HepG2 (cell line): ENCODE measurements around the gene RNASE11. TPM values are rescaled to one million over a fixed set of nuclear protein-coding genes. Genes with fewer than 3 reads are reported as not detected.
A peak's percentile ranks its signal among the peaks of the same experiment; 100 is the strongest.

Experiments
- ATAC-seq: fragments of 200-7000 bp; cut with Tn5 transposase; 3 replicates; pipeline ENCODE4 v1.9.1; 2020; ENCODE audit warnings: mild to moderate bottlenecking, moderate library complexity
- BruUV-seq: library from RNA; stranded (reverse); fragments of 400-500 nt; replicated peaks from 2 replicates; lab custom pipeline; 2021; lab: Mats Ljungman, UMichigan
- CTCF ChIA-PET: fragments of 300-600 bp; formaldehyde crosslinking; extraction: SDS; loops from one replicate; lab custom pipeline; 2021; ENCODE audit warnings: low total read pairs, inconsistent platforms, low intra/inter-chr PET ratio; lab: Yijun Ruan, JAX
- POLR2A ChIA-PET: fragments of 350-600 bp; sonication (Branson Sonifier 250); formaldehyde crosslinking; loops from one replicate; lab custom pipeline; 2020; ENCODE audit warnings: antibody characterized with exemption, inconsistent platforms; lab: Yijun Ruan, JAX
- DNase-seq: peaks from one replicate; pipeline ENCODE4 v3.0.0-alpha.2; 2015; ENCODE audit warnings: low spot score
- FAIRE-seq: peaks from 3 replicates; lab custom pipeline; 2011; peaks lifted over from hg19 to GRCh38; lab: Jason Lieb, UNC
- H2AFZ ChIP-seq: one replicate; pipeline ENCODE4 v1.6.1; 2011; ENCODE audit warnings: low read length, inconsistent platforms
- H3K27ac ChIP-seq: fragments of 300-600 bp; 3 replicates; pipeline ENCODE4 v1.8.0; 2011; ENCODE audit warnings: mixed run types, mild to moderate bottlenecking, mixed read lengths, low read length, inconsistent platforms; ENCODE audit not compliant: insufficient read depth; ENCODE audit errors: extremely low read length
- H3K27me3 ChIP-seq, 2 experiments: fragments of 200-600 bp in 1 of 2; 2 replicates in 1 of 2; 3 replicates in 1 of 2; pipeline versions ENCODE4 v1.6.0 to v1.8.0; 2011; ENCODE audit warnings: low read length in 2 of 2, mild to moderate bottlenecking in 2 of 2, moderate library complexity in 2 of 2, inconsistent platforms in 1 of 2; ENCODE audit not compliant: insufficient read depth in 2 of 2, control insufficient read depth in 1 of 2
- H3K36me3 ChIP-seq, 2 experiments: fragments of 200-600 bp in 1 of 2; replicated peaks in 1 of 2; 2 replicates in 1 of 2; 3 replicates in 1 of 2; pipeline versions ENCODE4 v1.5.1 to v1.8.0; 2011; ENCODE audit warnings: low read length in 2 of 2, inconsistent platforms in 1 of 2; ENCODE audit not compliant: insufficient read depth in 2 of 2, control insufficient read depth in 1 of 2
- H3K4me1 ChIP-seq: 2 replicates; pipeline ENCODE4 v1.5.1; 2012; ENCODE audit warnings: low read length, inconsistent platforms; ENCODE audit not compliant: insufficient read depth
- H3K4me2 ChIP-seq: 2 replicates; pipeline ENCODE4 v1.6.0; 2011; ENCODE audit warnings: low read depth, low read length, inconsistent platforms
- H3K4me3 ChIP-seq, 3 experiments: fragments of 200-600 bp in 1 of 3; sonication (generic), shearing (Covaris generic) in 1 of 3; replicated peaks in 1 of 3; 2 replicates each; pipeline ENCODE4 v1.5.1; 2011 to 2016; ENCODE audit warnings: low read length in 3 of 3, inconsistent platforms in 2 of 3, low read depth in 2 of 3, mild to moderate bottlenecking in 2 of 3, control low read depth in 1 of 3, mixed read lengths in 1 of 3; ENCODE audit not compliant: insufficient read depth in 1 of 3
- H3K79me2 ChIP-seq: one replicate; pipeline ENCODE4 v1.6.1; 2011; ENCODE audit warnings: low read length, inconsistent platforms; ENCODE audit not compliant: insufficient read depth
- H3K9ac ChIP-seq: 2 replicates; pipeline ENCODE4 v1.6.0; 2011; ENCODE audit warnings: mild to moderate bottlenecking, low read depth, low read length, inconsistent platforms; ENCODE audit not compliant: insufficient read depth
- H3K9me3 ChIP-seq: 2 replicates; pipeline ENCODE4 v1.5.1; 2012; ENCODE audit warnings: mild to moderate bottlenecking, low read length
- H4K20me1 ChIP-seq: 2 replicates; pipeline ENCODE4 v1.6.0; 2011; ENCODE audit warnings: inconsistent platforms, mild to moderate bottlenecking, low read length, moderate library complexity; ENCODE audit not compliant: insufficient read depth
- EED ChIP-seq: sonication (generic); formaldehyde crosslinking; IDR thresholded peaks from 2 replicates; pipeline ENCODE4 v1.5.0; 2020; ENCODE audit warnings: mild to moderate bottlenecking, missing genetic modification reagents
- MXD4 ChIP-seq: IDR thresholded peaks from 2 replicates; pipeline ENCODE4 v1.6.1; 2016; ENCODE audit warnings: mild to moderate bottlenecking, missing biosample characterization, missing genetic modification reagents
- MXI1 ChIP-seq: IDR thresholded peaks from 3 replicates; pipeline ENCODE4 v1.6.1; 2012; ENCODE audit warnings: low read depth, low read length, inconsistent platforms, borderline replicate concordance
- PHF21A ChIP-seq: sonication (generic); formaldehyde crosslinking; IDR thresholded peaks from 2 replicates; pipeline ENCODE4 v1.5.0; 2020; ENCODE audit warnings: mild to moderate bottlenecking, missing genetic modification reagents
- PTBP1 ChIP-seq: fragments of 200-400 bp; formaldehyde crosslinking; IDR thresholded peaks from 2 replicates; pipeline ENCODE4 v1.6.1; 2018; ENCODE audit warnings: low read length, low read depth; ENCODE audit not compliant: poor library complexity, severe bottlenecking
- RFXAP ChIP-seq: sonication (generic); formaldehyde crosslinking; IDR thresholded peaks from 2 replicates; pipeline ENCODE4 v1.4.0; 2020; ENCODE audit warnings: missing genetic modification reagents, borderline replicate concordance
- SUZ12 ChIP-seq: fragments of 150-350 bp; IDR thresholded peaks from 2 replicates; pipeline ENCODE4 v1.6.1; 2014; ENCODE audit warnings: low read depth, low read length
- TCF7L2 ChIP-seq: IDR thresholded peaks from 2 replicates; pipeline ENCODE4 v1.6.1; 2011; ENCODE audit warnings: mild to moderate bottlenecking, low read depth, low read length, moderate library complexity
- TEAD3 ChIP-seq: optimal IDR thresholded peaks from 2 replicates; pipeline ENCODE3; 2016; ENCODE audit warnings: borderline replicate concordance
- WIZ ChIP-seq: sonication (generic); formaldehyde crosslinking; IDR thresholded peaks from 2 replicates; pipeline ENCODE4 v1.5.1; 2020; ENCODE audit warnings: mild to moderate bottlenecking, missing genetic modification reagents
- ZBTB21 ChIP-seq: sonication (generic); formaldehyde crosslinking; IDR thresholded peaks from 2 replicates; pipeline ENCODE4 v1.4.0; 2020; ENCODE audit warnings: missing genetic modification reagents
- ZBTB44 ChIP-seq: sonication (generic); formaldehyde crosslinking; IDR thresholded peaks from 2 replicates; pipeline ENCODE4 v1.4.0; 2020; ENCODE audit warnings: missing genetic modification reagents
- ZNF143 ChIP-seq: sonication (generic); formaldehyde crosslinking; IDR thresholded peaks from 2 replicates; pipeline ENCODE4 v1.4.0; 2020; ENCODE audit warnings: missing genetic modification reagents
- ZNF281 ChIP-seq: sonication (generic); formaldehyde crosslinking; IDR thresholded peaks from 2 replicates; pipeline ENCODE4 v1.4.0; 2020; ENCODE audit warnings: missing genetic modification reagents, borderline replicate concordance
- ZNF337 ChIP-seq: sonication (generic); formaldehyde crosslinking; IDR thresholded peaks from 2 replicates; pipeline ENCODE4 v1.5.1; 2020; ENCODE audit warnings: missing genetic modification reagents, low read depth, mild to moderate bottlenecking, borderline replicate concordance
- ZNF572 ChIP-seq: sonication (generic); formaldehyde crosslinking; IDR thresholded peaks from 2 replicates; pipeline ENCODE4 v1.5.1; 2020; ENCODE audit warnings: mild to moderate bottlenecking, missing genetic modification reagents
- ZNF777 ChIP-seq: sonication (generic); formaldehyde crosslinking; IDR thresholded peaks from 2 replicates; pipeline ENCODE4 v1.4.0; 2020; ENCODE audit warnings: missing genetic modification reagents
- ZSCAN12 ChIP-seq: sonication (generic); formaldehyde crosslinking; IDR thresholded peaks from 2 replicates; pipeline ENCODE4 v1.9.0; 2021; ENCODE audit warnings: mild to moderate bottlenecking, missing genetic modification reagents
- ZSCAN9 ChIP-seq: IDR thresholded peaks from 2 replicates; pipeline ENCODE4 v1.6.1; 2016; ENCODE audit warnings: borderline replicate concordance
- WGBS: methylation state at CpG from one replicate; pipeline ENCODE4 v1.1.6; 2017; ENCODE audit warnings: low lambda C conversion rate; 5-methylcytosine and 5-hydroxymethylcytosine counted together
- in situ Hi-C: cut with HindIII; loops from 2 replicates; pipeline ENCODE4 v1.10.0; 2017; ENCODE audit warnings: low pct_unique_long_range_greater_than_20kb; ENCODE audit not compliant: extremely low pct_ligation_motif_present
- intact Hi-C: fragments of 100-400 bp; cut with micrococcal nuclease; formaldehyde crosslinking; loops from one replicate; pipeline ENCODE4 v1.10.0; 2022; ENCODE audit not compliant: unreplicated experiment
- polyA plus RNA-seq, 8 experiments: library from polyadenylated mRNA; depleted of rRNA in 3 of 8; stranded (reverse) in 7 of 8; unstranded in 1 of 8; fragments of >200 nt; fragmentation: Illumina TruSeq in 4 of 8; extraction: Trizol in 4 of 8; gene quantifications; 2 replicates each; pipeline versions ENCODE4 v1.2.1 to v1.2.3, GENCODE V29; 2011 to 2016; ENCODE audit warnings: low read depth in 4 of 8, missing spikeins in 1 of 8, mixed read lengths in 1 of 8; ENCODE audit not compliant: insufficient read depth in 1 of 8
- total RNA-seq, 5 experiments: library from RNA; depleted of rRNA; stranded (reverse); fragments of >200 nt; fragmentation: Illumina TruSeq; extraction: Trizol; gene quantifications; 2 replicates each; pipeline ENCODE4 v1.2.3, GENCODE V29; 2016; ENCODE audit warnings: low read depth in 1 of 5
- TF ChIP-seq, protein P1 (sequence below): sonication (generic); formaldehyde crosslinking; IDR thresholded peaks from 2 replicates; pipeline ENCODE4 v1.8.0; 2022; ENCODE audit warnings: missing genetic modification reagents, mild to moderate bottlenecking, borderline replicate concordance

The RNASE11 gene
- total and polyA plus RNA-seq, 2 of the 13 experiments (the other 11 are each of a cell fraction or from before 2014, with no cell fraction given), result not detected

DNA sequence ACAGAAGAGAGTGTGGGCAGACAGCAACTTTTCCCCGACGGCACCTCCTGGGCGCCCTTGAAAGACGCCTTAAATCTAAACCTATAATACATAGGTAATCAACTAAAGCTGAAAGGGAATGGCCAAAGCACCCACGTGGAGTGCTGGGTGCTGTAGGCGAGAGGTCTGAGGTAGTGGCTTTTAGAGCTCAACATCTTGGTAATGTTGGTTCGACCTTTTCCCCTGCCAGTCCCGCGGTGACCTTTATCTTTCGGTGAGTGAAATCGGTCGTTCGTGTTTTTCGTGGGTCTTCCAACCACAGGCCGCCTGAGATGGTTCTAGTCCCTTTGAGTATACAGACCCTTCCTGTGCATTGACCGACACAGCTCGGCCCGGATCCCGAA is 44.6 kb upstream of the RNASE11 start:
- no peaks in the 10 kb centered on the region for H3K9me3 ChIP-seq
- no peak overlapping the region for H2AFZ ChIP-seq
- peak overlapping the region; percentile 48 for H3K9ac ChIP-seq
- FAIRE-seq (no peak), DNase-seq (no peak), ATAC-seq (peak; percentile 53)
- CTCF ChIA-PET, result interaction anchor here (1.1 to 1.5 kb wide), 2 partner anchors 19 to 22 kb away, joined by 4 to 6 read pairs; no protein-coding TSS in a partner anchor
- peak overlapping the region; percentile 69 to 78 (median 77) for H3K4me3 ChIP-seq
- in situ Hi-C loops (loop anchor here (5.0 kb wide), 1 partner anchor 50 kb away; the partner anchor contains the start of gene RNASE4), intact Hi-C loops (loop anchor here (1.0 to 2.0 kb wide), 2 partner anchors 19 to 24 kb away; no protein-coding TSS in a partner anchor)
- WGBS, result 3% methylated on average over 19 of the region's 19 CpGs
- H3K27me3 ChIP-seq, result no peaks in the 10 kb centered on the region; a peak in 1 of 5 replicates
- peak overlapping the region; percentile 16 for H3K27ac ChIP-seq
- no peaks in the 10 kb centered on the region for H4K20me1 ChIP-seq
- H3K4me2 ChIP-seq, result peak overlapping the region; percentile 78
- peaks cover 38% of the 10 kb centered on the region for H3K4me1 ChIP-seq
- POLR2A ChIA-PET, result interaction anchor here (0.6 to 3.3 kb wide), 8 partner anchors 19 to 289 kb away, joined by 3 to 99 read pairs (median 6); partner anchors contain the start of genes PARP2 and RNASE4
- H3K36me3 ChIP-seq, result no peaks in the 10 kb centered on the region
- no TSS peak for BruUV-seq
- no peaks in the 10 kb centered on the region for H3K79me2 ChIP-seq
- no peak; the same call in 1 of the 2 replicates for TF ChIP-seq MXD4
- TF ChIP-seq WIZ (CRISPR knock-in tag), result peak; percentile 41; the same call in 1 of the 2 replicates
- TF ChIP-seq ZSCAN9 (CRISPR knock-in tag), result 0 out of 2 replicates have a peak, but pooled peaks have one; percentile 5
- no peak for TF ChIP-seq ZNF281 (CRISPR knock-in tag)
- no peak for TF ChIP-seq RFXAP
- no peak for TF ChIP-seq PTBP1
- TF ChIP-seq ZSCAN12 (CRISPR knock-in tag), result no peak
- TF ChIP-seq, protein P1, sequence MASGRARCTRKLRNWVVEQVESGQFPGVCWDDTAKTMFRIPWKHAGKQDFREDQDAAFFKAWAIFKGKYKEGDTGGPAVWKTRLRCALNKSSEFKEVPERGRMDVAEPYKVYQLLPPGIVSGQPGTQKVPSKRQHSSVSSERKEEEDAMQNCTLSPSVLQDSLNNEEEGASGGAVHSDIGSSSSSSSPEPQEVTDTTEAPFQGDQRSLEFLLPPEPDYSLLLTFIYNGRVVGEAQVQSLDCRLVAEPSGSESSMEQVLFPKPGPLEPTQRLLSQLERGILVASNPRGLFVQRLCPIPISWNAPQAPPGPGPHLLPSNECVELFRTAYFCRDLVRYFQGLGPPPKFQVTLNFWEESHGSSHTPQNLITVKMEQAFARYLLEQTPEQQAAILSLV (CRISPR knock-in tag), result no peak
- no peak for TF ChIP-seq ZNF572 (CRISPR knock-in tag)
- TF ChIP-seq ZBTB44 (CRISPR knock-in tag), result no peak
- TF ChIP-seq ZNF777 (CRISPR knock-in tag), result peak; percentile 67
- no peak for TF ChIP-seq ZNF143
- no peak for TF ChIP-seq MXI1
- no peak for TF ChIP-seq TCF7L2
- no peak for TF ChIP-seq PHF21A (CRISPR knock-in tag)
- TF ChIP-seq ZBTB21 (CRISPR knock-in tag), result no peak
- no peak for TF ChIP-seq SUZ12
- no peak for TF ChIP-seq EED (CRISPR knock-in tag)
- 0 out of 2 replicates have a peak, but pooled peaks have one; percentile 41 for TF ChIP-seq ZNF337
- no peak for TF ChIP-seq TEAD3 (CRISPR knock-in tag)
